Stimulated activated naive CD8-positive, alpha-beta T cell treated with anti-CD3 and anti-CD28 coated beads, Interleukin-15, Interleukin-2, amounts not matched to agents 100 ng/mL and 50 ng/mL, for 24 hours (primary cell): ENCODE measurements around the gene WNK1.
A peak's percentile ranks its signal among the peaks of the same experiment; 100 is the strongest.

Source experiments
- H3K27ac Mint-ChIP-seq: one replicate; pipeline ENCODE4 v1.8.0; 2021; ENCODE audit warnings: mild to moderate bottlenecking, mixed read lengths
- H3K27me3 Mint-ChIP-seq: one replicate; pipeline ENCODE4 v1.8.0; 2021; ENCODE audit warnings: mixed read lengths
- H3K36me3 Mint-ChIP-seq: one replicate; pipeline ENCODE4 v1.8.0; 2021; ENCODE audit warnings: low read depth, mixed read lengths
- H3K4me1 Mint-ChIP-seq: one replicate; pipeline ENCODE4 v1.8.0; 2021; ENCODE audit warnings: low read depth, mixed read lengths
- H3K4me3 Mint-ChIP-seq: one replicate; pipeline ENCODE4 v1.8.0; 2021; ENCODE audit warnings: mild to moderate bottlenecking, mixed read lengths
- H3K9me3 Mint-ChIP-seq: one replicate; pipeline ENCODE4 v1.8.0; 2021; ENCODE audit warnings: mixed read lengths

WNK1 gene

GRCh38 chr12:728781-729180, 23.6 kb upstream of the WNK1 start:
- Mint-ChIP-seq H3K4me1 (peaks cover 54% of the 10 kb centered on the region), H3K4me3 (no peak overlapping the region), H3K27me3 (no peaks in the 10 kb centered on the region), H3K36me3 (peaks cover 6% of the 10 kb centered on the region), H3K9me3 (peaks cover 16% of the 10 kb centered on the region), H3K27ac (no peak overlapping the region)

GRCh38 chr12:729221-729620, 23.2 kb upstream of the WNK1 start:
- H3K4me1 Mint-ChIP-seq = peaks cover 50% of the 10 kb centered on the region
- peaks cover 6% of the 10 kb centered on the region for H3K36me3 Mint-ChIP-seq
- H3K9me3 Mint-ChIP-seq = peaks cover 16% of the 10 kb centered on the region
- H3K4me3 Mint-ChIP-seq = no peak overlapping the region
- H3K27me3 Mint-ChIP-seq = no peaks in the 10 kb centered on the region
- H3K27ac Mint-ChIP-seq = peak overlapping the region; percentile 28

- H3K4me3 Mint-ChIP-seq = no peak overlapping the region
- H3K36me3 Mint-ChIP-seq = peaks cover 6% of the 10 kb centered on the region
- H3K4me1 Mint-ChIP-seq = peaks cover 42% of the 10 kb centered on the region
- H3K27me3 Mint-ChIP-seq = no peaks in the 10 kb centered on the region
- H3K9me3 Mint-ChIP-seq = peaks cover 16% of the 10 kb centered on the region
- peak overlapping the region; percentile 66 for H3K27ac Mint-ChIP-seq
Observed at GRCh38 chr12:730550-730949, 21.8 kb upstream of the WNK1 start.

GRCh38 chr12:737122-737739, 15.1 kb upstream of the WNK1 start:
- no peaks in the 10 kb centered on the region for H3K27me3 Mint-ChIP-seq
- H3K9me3 Mint-ChIP-seq = no peaks in the 10 kb centered on the region
- H3K27ac Mint-ChIP-seq = no peak overlapping the region
- H3K4me3 Mint-ChIP-seq = no peak overlapping the region
- H3K36me3 Mint-ChIP-seq = no peaks in the 10 kb centered on the region
- H3K4me1 Mint-ChIP-seq = peaks cover 21% of the 10 kb centered on the region

- Mint-ChIP-seq H3K4me1 (peaks cover 35% of the 10 kb centered on the region), H3K4me3 (no peak overlapping the region), H3K27ac (peak overlapping the region; percentile 43), H3K9me3 (no peaks in the 10 kb centered on the region), H3K36me3 (no peaks in the 10 kb centered on the region), H3K27me3 (no peaks in the 10 kb centered on the region)
Observed at GRCh38 chr12:738712-739111, 13.7 kb upstream of the WNK1 start.

- H3K9me3 Mint-ChIP-seq = no peaks in the 10 kb centered on the region
- H3K4me1 Mint-ChIP-seq = peaks cover 41% of the 10 kb centered on the region
- no peaks in the 10 kb centered on the region for H3K27me3 Mint-ChIP-seq
Observed at GRCh38 chr12:739349-739748, 13.0 kb upstream of the WNK1 start.

GRCh38 chr12:740921-741320, 11.5 kb upstream of the WNK1 start:
- no peak overlapping the region for H3K4me3 Mint-ChIP-seq
- H3K4me1 Mint-ChIP-seq = peaks cover 45% of the 10 kb centered on the region
- H3K9me3 Mint-ChIP-seq = no peaks in the 10 kb centered on the region
- H3K27ac Mint-ChIP-seq = no peak overlapping the region
- no peaks in the 10 kb centered on the region for H3K36me3 Mint-ChIP-seq
- H3K27me3 Mint-ChIP-seq = no peaks in the 10 kb centered on the region

More at GRCh38 chr12:739349-739748, 13.0 kb upstream of the WNK1 start:
- Mint-ChIP-seq H3K27ac (no peak overlapping the region), H3K4me3 (no peak overlapping the region), H3K36me3 (no peaks in the 10 kb centered on the region)

GRCh38 chr12:749751-750270, 2.6 kb upstream of the WNK1 start:
- no peak overlapping the region for H3K4me3 Mint-ChIP-seq
- peak overlapping the region; percentile 84 for H3K27ac Mint-ChIP-seq
- no peaks in the 10 kb centered on the region for H3K27me3 Mint-ChIP-seq
- H3K4me1 Mint-ChIP-seq = peaks cover 8% of the 10 kb centered on the region
- H3K9me3 Mint-ChIP-seq = no peaks in the 10 kb centered on the region
- peaks cover 11% of the 10 kb centered on the region for H3K36me3 Mint-ChIP-seq

GRCh38 chr12:750366-751191, 1.8 kb upstream of the WNK1 start:
- H3K4me1 Mint-ChIP-seq = peaks cover 11% of the 10 kb centered on the region
- H3K27ac Mint-ChIP-seq = no peak overlapping the region
- H3K9me3 Mint-ChIP-seq = no peaks in the 10 kb centered on the region
- H3K27me3 Mint-ChIP-seq = no peaks in the 10 kb centered on the region
- H3K36me3 Mint-ChIP-seq = peaks cover 17% of the 10 kb centered on the region
- H3K4me3 Mint-ChIP-seq = no peak overlapping the region

- Mint-ChIP-seq H3K36me3 (peaks cover 25% of the 10 kb centered on the region), H3K27me3 (no peaks in the 10 kb centered on the region), H3K4me1 (peaks cover 19% of the 10 kb centered on the region), H3K4me3 (no peak overlapping the region), H3K27ac (no peak overlapping the region), H3K9me3 (no peaks in the 10 kb centered on the region)
Observed at GRCh38 chr12:751192-751998, 984 bp upstream of the WNK1 start.

- Mint-ChIP-seq H3K9me3 (no peaks in the 10 kb centered on the region), H3K4me3 (no peak overlapping the region), H3K27ac (peak overlapping the region; percentile 91), H3K4me1 (peaks cover 30% of the 10 kb centered on the region), H3K36me3 (peaks cover 33% of the 10 kb centered on the region), H3K27me3 (no peaks in the 10 kb centered on the region)
Observed at GRCh38 chr12:752695-753610, 574 bp downstream of the WNK1 start.

GRCh38 chr12:753611-754472, 1.5 kb downstream of the WNK1 start:
- Mint-ChIP-seq H3K36me3 (peaks cover 40% of the 10 kb centered on the region), H3K9me3 (no peaks in the 10 kb centered on the region), H3K27ac (peak overlapping the region; percentile 91), H3K4me3 (no peak overlapping the region), H3K4me1 (peaks cover 37% of the 10 kb centered on the region), H3K27me3 (no peaks in the 10 kb centered on the region)

GRCh38 chr12:754473-754820, 2.1 kb downstream of the WNK1 start:
- Mint-ChIP-seq H3K36me3 (peaks cover 42% of the 10 kb centered on the region), H3K4me3 (no peak overlapping the region), H3K27ac (peak overlapping the region; percentile 91), H3K4me1 (peaks cover 40% of the 10 kb centered on the region), H3K27me3 (no peaks in the 10 kb centered on the region), H3K9me3 (no peaks in the 10 kb centered on the region)
